Measurements from ENCODE around the gene TEX264.

The TEX264 gene

GRCh38 chr3:51675201-51675611 lies 4.2 kb downstream of the TEX264 start:
- DNase-seq (ENCODE audit: low read depth in 2 of 2) = no peak

- DNase-seq (ENCODE audit: low read depth in 2 of 2) = no peak
These were observed 5.1 kb downstream of the TEX264 start for GRCh38 chr3:51676102-51676640.

GRCh38 chr3:51677358-51677757 lies 6.3 kb downstream of the TEX264 start:
- no peak for DNase-seq (ENCODE audit: low read depth in 2 of 2)

- DNase-seq (ENCODE audit: low read depth in 2 of 2) = no peak
These were observed 7.1 kb downstream of the TEX264 start for GRCh38 chr3:51678186-51678585.

GRCh38 chr3:51678641-51679040 lies 7.6 kb downstream of the TEX264 start:
- no peak for DNase-seq (ENCODE audit: low read depth in 2 of 2)

GRCh38 chr3:51679318-51679717 lies 8.3 kb downstream of the TEX264 start:
- DNase-seq (ENCODE audit: low read depth in 2 of 2) = no peak

GRCh38 chr3:51679777-51680176 lies 8.7 kb downstream of the TEX264 start:
- DNase-seq (ENCODE audit: low read depth in 2 of 2) = no peak

GRCh38 chr3:51680196-51680595 lies 9.1 kb downstream of the TEX264 start:
- DNase-seq (ENCODE audit: low read depth in 2 of 2) = no peak

- no peak for DNase-seq (ENCODE audit: low read depth in 2 of 2)
These were observed 9.7 kb downstream of the TEX264 start for GRCh38 chr3:51680663-51681230.

GRCh38 chr3:51681453-51681852 lies 10.4 kb downstream of the TEX264 start:
- DNase-seq (ENCODE audit: low read depth in 2 of 2) = no peak

- peak; percentile 55 for DNase-seq (ENCODE audit: low read depth in 2 of 2)
These were observed 11.0 kb downstream of the TEX264 start for GRCh38 chr3:51682079-51682478.

GRCh38 chr3:51682526-51682925 lies 11.5 kb downstream of the TEX264 start:
- no peak for DNase-seq (ENCODE audit: low read depth in 2 of 2)

- no peak for DNase-seq (ENCODE audit: low read depth in 2 of 2)
These were observed 12.5 kb downstream of the TEX264 start for GRCh38 chr3:51683566-51683965.

- no peak for DNase-seq (ENCODE audit: low read depth in 2 of 2)
These were observed 14.1 kb downstream of the TEX264 start for GRCh38 chr3:51684971-51685751.

- DNase-seq (ENCODE audit: low read depth in 2 of 2) = no peak
These were observed 15.0 kb downstream of the TEX264 start for GRCh38 chr3:51686056-51686455.

GRCh38 chr3:51686512-51687215 lies 15.6 kb downstream of the TEX264 start:
- no peak for DNase-seq (ENCODE audit: low read depth in 2 of 2)

- DNase-seq (ENCODE audit: low read depth in 2 of 2) = no peak
These were observed 16.6 kb downstream of the TEX264 start for GRCh38 chr3:51687431-51688205.

- DNase-seq (ENCODE audit: low read depth in 2 of 2) = no peak
These were observed 17.2 kb downstream of the TEX264 start for GRCh38 chr3:51688206-51688600.

GRCh38 chr3:51691021-51691420 lies 20.0 kb downstream of the TEX264 start:
- no peak for DNase-seq (ENCODE audit: low read depth in 2 of 2)

GRCh38 chr3:51691949-51692348 lies 20.9 kb downstream of the TEX264 start:
- no peak for DNase-seq (ENCODE audit: low read depth in 2 of 2)

- DNase-seq (ENCODE audit: low read depth in 2 of 2) = no peak
These were observed 21.9 kb downstream of the TEX264 start for GRCh38 chr3:51692980-51693395.

- no peak for DNase-seq (ENCODE audit: low read depth in 2 of 2)
These were observed 25.9 kb downstream of the TEX264 start for GRCh38 chr3:51696954-51697353.
